GM21526 (cell line): ENCODE data around the gene TSC22D1.

Experiments
- ATAC-seq: cut with Tn5 transposase; IDR thresholded peaks from one replicate; pipeline ENCODE4 v1.9.1; 2021; ENCODE audit warnings: moderate library complexity; ENCODE audit not compliant: unreplicated experiment, low FRiP score

Gene TSC22D1

DNA sequence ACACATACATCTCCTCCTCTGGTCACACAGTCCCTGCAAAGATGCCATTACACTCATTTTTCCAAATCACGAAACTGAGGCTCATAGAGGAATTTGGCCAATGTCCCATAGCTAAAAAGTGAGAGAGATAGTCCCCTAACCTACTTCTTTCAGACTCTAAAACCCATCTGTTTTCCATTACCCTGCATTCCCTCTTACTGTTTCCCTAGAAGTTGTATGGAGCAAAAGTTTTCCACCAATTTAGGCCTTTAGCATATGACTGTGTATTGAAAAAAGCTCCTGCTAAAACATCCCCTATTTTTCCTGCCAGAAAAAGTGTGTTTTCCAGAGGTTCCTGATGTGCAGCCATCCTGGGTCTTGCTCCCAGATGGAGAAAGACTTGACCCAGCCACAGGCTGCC, 186.3 kb downstream of the TSC22D1 start:
- no peak for ATAC-seq

DNA sequence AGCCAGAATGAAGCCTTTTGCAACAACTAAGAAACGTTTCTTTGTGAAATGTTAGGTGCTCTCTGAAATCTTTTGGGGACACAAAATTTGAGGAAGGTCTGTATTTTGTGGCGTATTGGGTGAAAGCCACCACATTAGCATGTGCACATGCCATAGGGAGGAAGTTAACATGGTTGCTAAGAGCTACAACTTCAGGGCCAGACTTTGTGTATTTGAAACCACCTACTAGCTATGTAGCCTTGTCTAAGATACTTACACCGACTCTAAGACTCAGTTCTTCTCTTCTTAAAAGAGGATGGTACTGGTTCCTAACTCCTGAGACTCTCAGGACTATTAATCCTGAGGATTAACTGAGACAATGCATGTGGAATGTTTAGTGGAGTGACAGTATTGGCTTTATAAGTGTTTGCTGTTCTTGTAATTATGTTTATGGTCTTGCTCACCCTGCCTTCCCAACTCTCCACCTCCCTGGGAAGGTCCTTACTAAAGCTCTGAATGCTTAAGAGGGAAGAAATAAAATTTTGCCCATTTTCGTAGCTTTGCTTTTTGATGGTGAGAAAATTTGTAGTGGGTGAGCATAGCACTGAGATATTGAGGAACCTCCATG, 187.0 kb downstream of the TSC22D1 start:
- no peak for ATAC-seq

GRCh38 chr13:44388427-44389059, 187.6 kb downstream of the TSC22D1 start:
- no peak for ATAC-seq

- no peak for ATAC-seq
These were observed 189.1 kb downstream of the TSC22D1 start for GRCh38 chr13:44386913-44387556.

DNA sequence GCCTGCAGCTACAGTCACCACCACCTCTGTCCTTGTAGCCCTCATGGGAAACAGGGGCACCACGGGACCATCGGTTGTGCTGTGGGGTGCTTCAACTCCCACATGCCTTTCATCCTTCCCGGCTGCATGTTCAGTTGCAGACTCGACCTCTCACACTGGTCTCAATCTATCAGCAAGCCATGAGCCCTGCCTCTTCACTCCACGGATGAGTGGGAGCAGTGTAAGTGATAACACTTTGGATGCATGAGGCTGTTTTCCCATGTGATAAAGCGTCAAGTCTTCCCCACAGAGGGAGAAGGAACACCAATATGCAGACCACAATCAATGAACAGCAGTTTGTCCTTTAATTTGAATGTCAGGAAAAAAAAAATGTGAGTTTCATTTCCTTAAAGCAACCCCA, 190.3 kb downstream of the TSC22D1 start:
- ATAC-seq: no peak

DNA sequence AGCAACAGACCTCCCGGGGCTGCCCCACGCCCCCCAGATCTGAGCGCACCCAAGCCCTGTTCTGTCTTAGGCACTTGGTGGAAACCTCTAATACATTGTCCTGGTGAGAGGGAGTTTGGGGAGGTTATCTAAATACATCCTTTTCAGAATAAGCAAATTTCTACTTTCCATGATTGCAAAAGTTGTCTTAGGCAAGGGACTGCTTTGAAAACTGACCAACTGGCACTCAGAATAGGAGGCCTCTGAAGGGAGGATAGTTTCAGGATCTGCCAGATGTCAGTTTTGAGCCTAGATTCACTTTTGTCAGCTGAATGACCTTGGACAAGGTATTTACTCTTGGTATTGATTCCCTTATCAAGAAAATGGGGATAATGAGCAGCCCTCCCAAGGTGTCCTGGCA, 190.7 kb downstream of the TSC22D1 start:
- no peak for ATAC-seq

DNA sequence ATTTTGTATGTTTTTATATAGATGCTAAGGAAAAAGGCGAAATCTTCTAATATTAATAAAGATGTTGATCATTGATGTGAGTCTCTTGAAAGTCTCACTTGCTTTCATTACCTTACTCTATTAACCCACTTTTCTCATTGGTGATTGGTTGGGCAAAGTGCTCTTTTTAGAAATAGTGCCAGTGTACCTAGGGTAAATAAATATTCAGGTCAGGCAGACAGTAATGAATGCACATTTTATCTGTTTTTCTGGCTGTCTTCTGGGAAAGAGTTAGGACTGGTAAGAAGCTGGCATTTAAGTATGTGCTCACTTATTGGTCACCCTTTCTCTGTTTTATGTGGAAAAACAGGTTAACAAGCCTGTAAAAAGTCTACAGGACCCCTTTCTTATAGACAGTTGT, 191.4 kb downstream of the TSC22D1 start:
- no peak for ATAC-seq

GRCh38 chr13:44383945-44384344, 192.2 kb downstream of the TSC22D1 start:
- no peak for ATAC-seq

DNA sequence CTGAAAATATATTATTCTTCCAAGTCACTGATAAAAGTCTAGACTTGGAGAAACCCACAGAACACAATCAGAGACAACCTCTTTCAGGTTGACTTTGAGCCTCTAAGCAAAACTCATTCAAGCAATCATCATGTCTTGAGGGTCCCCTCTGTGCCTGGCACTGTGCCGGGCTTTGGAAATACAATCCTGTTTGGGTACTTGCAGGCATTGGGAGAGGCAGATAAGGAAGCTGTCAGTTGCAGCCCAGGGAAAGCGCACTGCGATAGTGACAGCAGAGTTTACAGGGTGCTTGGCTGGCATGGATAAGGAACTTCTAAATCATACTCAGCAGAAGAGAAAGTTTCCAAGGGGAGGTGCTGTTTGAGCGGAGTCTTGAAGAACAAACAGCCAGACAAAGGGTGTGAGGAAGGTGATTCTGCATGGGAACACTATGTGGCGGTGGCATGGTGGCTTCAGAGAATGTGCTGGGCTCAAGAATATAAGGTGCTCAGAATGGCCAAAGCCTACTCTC, 193.4 kb downstream of the TSC22D1 start:
- ATAC-seq: no peak
